KOPT-K1 (cell line): ENCODE results near the gene KCTD12.
"Not testable (repeated sequence)": the region's sequence is repeated elsewhere in the genome, so short reads cannot be mapped to it uniquely, and the experiment has no call there.

Experiments used
- H3K27ac ChIP-seq: fragments of 200-600 bp; sonication (generic); 2 replicates; pipeline ENCODE4 v1.5.1; 2016; ENCODE audit warnings: antibody characterized with exemption, mild to moderate bottlenecking, low read depth, low read length; ENCODE audit not compliant: poor library complexity, severe bottlenecking
- H3K36me3 ChIP-seq: fragments of 200-600 bp; sonication (generic); 2 replicates; pipeline ENCODE4 v1.5.1; 2017; ENCODE audit warnings: antibody characterized with exemption, mild to moderate bottlenecking, low read length, moderate library complexity; ENCODE audit not compliant: insufficient read depth
- H3K9me3 ChIP-seq: fragments of 200-600 bp; sonication (generic); 2 replicates; pipeline ENCODE4 v1.5.1; 2017; ENCODE audit warnings: antibody characterized with exemption, low read length, mild to moderate bottlenecking; ENCODE audit not compliant: insufficient read depth, poor library complexity, severe bottlenecking

The KCTD12 gene

GRCh38 chr13:76886292-76887075 is at the start of gene KCTD12:
Gene KCTD12, minus strand, starts transcription at chr13:76886405. Its CDS starts 257 bp downstream, at chr13:76886148.
- H3K9me3 ChIP-seq: no peaks in the 10 kb centered on the region
- H3K36me3 ChIP-seq: no peaks in the 10 kb centered on the region
- H3K27ac ChIP-seq: no peak within 1 kb of the TSS

GRCh38 chr13:76934671-76935070 is 48.5 kb upstream of the KCTD12 start:
- Histone ChIP-seq H3K27ac (no peak overlapping the region), H3K9me3 (no peaks in the 10 kb centered on the region)

GRCh38 chr13:76932076-76932475 is 45.9 kb upstream of the KCTD12 start:
- Histone ChIP-seq H3K9me3 (no peaks in the 10 kb centered on the region), H3K27ac (no peak overlapping the region), H3K36me3 (no peaks in the 10 kb centered on the region)

More at GRCh38 chr13:76934671-76935070, 48.5 kb upstream of the KCTD12 start:
- no peaks in the 10 kb centered on the region for H3K36me3 ChIP-seq

GRCh38 chr13:76929851-76930374 is 43.7 kb upstream of the KCTD12 start:
- H3K27ac ChIP-seq: no peak overlapping the region
- no peaks in the 10 kb centered on the region for H3K9me3 ChIP-seq

GRCh38 chr13:76929320-76929719 is 43.1 kb upstream of the KCTD12 start:
- H3K27ac ChIP-seq: no peak overlapping the region
- H3K36me3 ChIP-seq: no peaks in the 10 kb centered on the region
- H3K9me3 ChIP-seq: no peaks in the 10 kb centered on the region

More at GRCh38 chr13:76929851-76930374, 43.7 kb upstream of the KCTD12 start:
- no peaks in the 10 kb centered on the region for H3K36me3 ChIP-seq

- no peak overlapping the region for H3K27ac ChIP-seq
- no peaks in the 10 kb centered on the region for H3K9me3 ChIP-seq
- no peaks in the 10 kb centered on the region for H3K36me3 ChIP-seq
Observed at GRCh38 chr13:76928456-76928855, 42.3 kb upstream of the KCTD12 start.

GRCh38 chr13:76927955-76928354 is 41.8 kb upstream of the KCTD12 start:
- no peak overlapping the region for H3K27ac ChIP-seq
- no peaks in the 10 kb centered on the region for H3K36me3 ChIP-seq
- no peaks in the 10 kb centered on the region for H3K9me3 ChIP-seq

GRCh38 chr13:76925115-76925514 is 38.9 kb upstream of the KCTD12 start:
- Histone ChIP-seq H3K27ac (no peak overlapping the region), H3K9me3 (no peaks in the 10 kb centered on the region), H3K36me3 (no peaks in the 10 kb centered on the region)

- no peaks in the 10 kb centered on the region for H3K9me3 ChIP-seq
- no peaks in the 10 kb centered on the region for H3K36me3 ChIP-seq
- H3K27ac ChIP-seq: no peak overlapping the region
Observed at GRCh38 chr13:76921516-76921915, 35.3 kb upstream of the KCTD12 start.

GRCh38 chr13:76917755-76918481 is 31.7 kb upstream of the KCTD12 start:
- not testable (repeated sequence) for H3K27ac ChIP-seq, H3K36me3 ChIP-seq, H3K9me3 ChIP-seq

- H3K27ac ChIP-seq: no peak overlapping the region
- no peaks in the 10 kb centered on the region for H3K36me3 ChIP-seq
- no peaks in the 10 kb centered on the region for H3K9me3 ChIP-seq
Observed at GRCh38 chr13:76917095-76917494, 30.9 kb upstream of the KCTD12 start.

GRCh38 chr13:76913898-76914297 is 27.7 kb upstream of the KCTD12 start:
- no peak overlapping the region for H3K27ac ChIP-seq
- no peaks in the 10 kb centered on the region for H3K36me3 ChIP-seq

GRCh38 chr13:76912476-76912875 is 26.3 kb upstream of the KCTD12 start:
- H3K9me3 ChIP-seq: no peaks in the 10 kb centered on the region
- H3K36me3 ChIP-seq: no peaks in the 10 kb centered on the region
- no peak overlapping the region for H3K27ac ChIP-seq

More at GRCh38 chr13:76913898-76914297, 27.7 kb upstream of the KCTD12 start:
- no peaks in the 10 kb centered on the region for H3K9me3 ChIP-seq

GRCh38 chr13:76904507-76904906 is 18.3 kb upstream of the KCTD12 start:
- H3K36me3 ChIP-seq: no peaks in the 10 kb centered on the region
- H3K27ac ChIP-seq: no peak overlapping the region
- peaks cover 3% of the 10 kb centered on the region for H3K9me3 ChIP-seq

- H3K36me3 ChIP-seq: no peaks in the 10 kb centered on the region
- peaks cover 12% of the 10 kb centered on the region for H3K9me3 ChIP-seq
- H3K27ac ChIP-seq: no peak overlapping the region
Observed at GRCh38 chr13:76903544-76904162, 17.4 kb upstream of the KCTD12 start.
